Epithelial cell of proximal tubule (primary cell): ENCODE data around the gene IRAK1. TPM values are rescaled to one million over a fixed set of nuclear protein-coding genes. Genes with fewer than 3 reads are reported as not detected.

Experiments
- DNase-seq: peaks from one replicate; pipeline ENCODE4 v3.0.0-alpha.2; 2011; ENCODE audit warnings: low read depth
- H3K4me3 ChIP-seq: 2 replicates; pipeline ENCODE4 v1.5.1; 2011; ENCODE audit warnings: low read depth, mild to moderate bottlenecking, low read length
- total RNA-seq: library from RNA; depleted of rRNA; stranded (reverse); fragments of >200 nt; gene quantifications from 2 replicates; pipeline ENCODE4 v1.2.3, GENCODE V29; 2015
- TF ChIP-seq, protein P1 (sequence below): conservative IDR thresholded peaks from 2 replicates; pipeline ENCODE4 v1.5.1; 2012; ENCODE audit warnings: low read depth, mild to moderate bottlenecking, low read length

IRAK1 gene
- total RNA-seq, 1 donor from 2014 or later = 131 TPM

GRCh38 chrX:153971450-153972367 lies 48.0 kb downstream of the IRAK1 start, which contains the start of gene HCFC1:
Gene HCFC1 (minus strand): TSS chrX:153971818. CDS start chrX:153970840, 978 bp downstream.
- peak; percentile 18 for DNase-seq
- H3K4me3 ChIP-seq = peak within 1 kb of the TSS; percentile 83
- TF ChIP-seq, protein P1, sequence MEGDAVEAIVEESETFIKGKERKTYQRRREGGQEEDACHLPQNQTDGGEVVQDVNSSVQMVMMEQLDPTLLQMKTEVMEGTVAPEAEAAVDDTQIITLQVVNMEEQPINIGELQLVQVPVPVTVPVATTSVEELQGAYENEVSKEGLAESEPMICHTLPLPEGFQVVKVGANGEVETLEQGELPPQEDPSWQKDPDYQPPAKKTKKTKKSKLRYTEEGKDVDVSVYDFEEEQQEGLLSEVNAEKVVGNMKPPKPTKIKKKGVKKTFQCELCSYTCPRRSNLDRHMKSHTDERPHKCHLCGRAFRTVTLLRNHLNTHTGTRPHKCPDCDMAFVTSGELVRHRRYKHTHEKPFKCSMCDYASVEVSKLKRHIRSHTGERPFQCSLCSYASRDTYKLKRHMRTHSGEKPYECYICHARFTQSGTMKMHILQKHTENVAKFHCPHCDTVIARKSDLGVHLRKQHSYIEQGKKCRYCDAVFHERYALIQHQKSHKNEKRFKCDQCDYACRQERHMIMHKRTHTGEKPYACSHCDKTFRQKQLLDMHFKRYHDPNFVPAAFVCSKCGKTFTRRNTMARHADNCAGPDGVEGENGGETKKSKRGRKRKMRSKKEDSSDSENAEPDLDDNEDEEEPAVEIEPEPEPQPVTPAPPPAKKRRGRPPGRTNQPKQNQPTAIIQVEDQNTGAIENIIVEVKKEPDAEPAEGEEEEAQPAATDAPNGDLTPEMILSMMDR = no peak

GRCh38 chrX:153971124-153971449 lies 48.6 kb downstream of the IRAK1 start:
- DNase-seq = no peak
- TF ChIP-seq, protein P1 = no peak
- H3K4me3 ChIP-seq = peak overlapping the region; percentile 83

DNA sequence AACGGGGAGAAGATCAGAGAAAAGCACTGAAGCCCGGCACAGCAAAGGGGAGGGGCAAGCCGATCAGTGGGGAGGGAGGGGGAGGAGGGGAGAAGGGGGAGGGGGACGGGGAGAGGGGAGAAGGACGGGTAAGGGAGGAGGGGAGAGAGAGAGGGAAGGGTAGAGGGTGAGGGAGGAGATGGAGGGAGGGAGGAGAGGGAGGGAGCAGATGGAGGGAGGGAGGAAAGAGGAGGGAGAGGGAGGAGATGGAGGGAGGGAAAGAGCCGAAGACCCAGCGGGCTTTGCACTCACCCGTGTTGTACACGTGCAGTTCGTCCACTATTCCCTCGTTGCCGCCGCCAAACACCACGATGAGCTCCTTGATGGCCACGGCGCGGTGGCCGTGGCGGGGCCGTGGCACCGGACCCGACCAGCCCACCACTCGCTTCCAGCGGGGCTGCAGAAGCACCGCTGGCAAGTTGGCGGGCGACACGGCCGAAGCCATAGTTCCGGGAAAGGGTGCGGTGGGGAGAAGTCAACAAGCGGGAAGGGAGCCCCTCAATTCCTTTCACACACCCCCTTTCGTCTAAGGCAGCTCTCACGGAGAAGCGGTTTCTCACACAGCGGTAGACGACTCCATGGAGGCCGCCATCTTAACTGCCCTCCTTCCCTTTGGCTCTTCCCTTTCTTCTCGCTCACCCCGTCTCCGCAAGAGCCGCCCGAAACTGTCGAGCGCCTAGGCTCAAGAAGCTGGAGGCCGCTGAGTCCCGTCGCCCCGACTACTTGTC lies 49.2 kb downstream of the IRAK1 start:
- peak overlapping the region; percentile 83 for H3K4me3 ChIP-seq
- no peak for DNase-seq
- TF ChIP-seq, protein P1 = no peak

- TF ChIP-seq, protein P1 = no peak
- H3K4me3 ChIP-seq = peak overlapping the region; percentile 83
- no peak for DNase-seq
These were observed 49.8 kb downstream of the IRAK1 start for GRCh38 chrX:153969904-153970356.

GRCh38 chrX:153969125-153969903 lies 50.4 kb downstream of the IRAK1 start:
- TF ChIP-seq, protein P1 = no peak
- no peak for DNase-seq
- H3K4me3 ChIP-seq = peak overlapping the region; percentile 83

DNA sequence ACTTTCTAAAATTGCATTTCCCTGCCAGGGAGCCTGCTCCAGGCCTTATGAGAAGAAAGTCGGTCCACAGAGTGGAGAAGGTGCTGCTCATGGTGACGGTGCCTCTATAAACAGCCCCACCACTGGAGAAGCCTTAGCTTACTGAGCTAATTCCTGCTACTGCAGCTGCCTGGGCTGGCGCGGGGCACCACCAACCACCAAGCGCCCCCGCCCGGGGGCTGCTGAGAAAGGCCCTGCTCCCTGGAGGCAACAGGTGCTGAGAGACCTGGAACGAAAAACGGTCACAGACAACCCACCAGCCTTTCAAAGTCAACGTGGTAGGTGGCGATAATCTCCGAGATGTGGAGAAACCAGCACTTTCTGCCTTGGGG lies 51.0 kb downstream of the IRAK1 start:
- H3K4me3 ChIP-seq = peak overlapping the region; percentile 83
- no peak for DNase-seq
- TF ChIP-seq, protein P1 = no peak
